Measurements from ENCODE around the gene ERC1.

ERC1 gene

DNA sequence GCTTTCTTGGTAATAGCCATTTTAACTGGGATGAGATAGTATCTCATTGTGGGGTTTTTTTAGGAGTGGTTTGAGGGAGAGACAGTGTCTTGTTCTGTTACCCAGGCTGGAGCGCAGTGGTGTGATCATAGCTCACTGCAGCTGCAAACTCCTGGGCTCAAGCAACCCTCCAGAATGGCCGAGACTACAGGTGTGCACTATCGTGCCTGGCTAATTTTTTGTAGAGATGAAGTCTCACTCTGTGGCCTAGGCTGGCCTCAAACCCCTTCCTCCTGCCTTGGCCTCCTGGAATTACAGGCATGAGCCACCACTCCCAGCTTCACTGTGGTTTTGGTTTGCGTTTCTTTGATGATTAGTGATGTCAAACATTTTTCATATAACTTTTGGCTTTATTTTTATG lies 293.6 kb downstream of the ERC1 start:
- Histone ChIP-seq H3K36me3 (ENCODE audit: control insufficient read depth, insufficient read depth, low read length) (no peaks in the 10 kb centered on the region), H3K27ac (ENCODE audit: low read depth, low read length) (no peak overlapping the region), H3K27me3 (ENCODE audit: control insufficient read depth, insufficient read depth, low read length) (no peaks in the 10 kb centered on the region), H3K4me1 (ENCODE audit: control insufficient read depth, insufficient read depth, low read length) (peaks cover 22% of the 10 kb centered on the region), H3K4me3 (ENCODE audit: low read length) (no peak overlapping the region), H3K9ac (ENCODE audit: low read length) (no peak overlapping the region)

DNA sequence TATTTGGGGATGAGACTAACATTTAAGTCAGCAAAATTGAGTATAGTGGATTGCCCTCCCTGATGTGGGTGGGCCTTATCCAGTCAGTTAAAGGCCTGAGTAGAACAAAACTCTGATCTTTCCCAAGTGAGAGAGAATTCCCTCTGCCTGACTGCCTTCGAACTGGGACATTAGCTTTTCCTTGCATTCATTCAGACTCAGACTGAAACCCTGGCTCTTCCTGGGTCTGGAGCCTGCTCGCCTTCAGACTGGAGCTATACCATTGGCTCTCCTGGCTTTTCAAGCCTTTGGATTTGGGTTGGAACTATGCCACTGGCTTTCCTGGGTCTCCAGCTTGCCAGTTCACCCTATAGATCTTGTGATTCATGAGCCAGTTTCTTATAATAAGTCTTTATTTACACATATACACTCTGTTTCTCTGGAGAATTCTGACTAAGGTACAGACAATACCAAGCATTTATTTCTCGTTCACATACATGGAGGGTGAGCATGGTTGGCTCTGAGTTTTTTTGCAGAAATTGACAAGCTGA lies 296.5 kb downstream of the ERC1 start:
- no peak overlapping the region for H3K4me3 ChIP-seq (ENCODE audit: low read length)

DNA sequence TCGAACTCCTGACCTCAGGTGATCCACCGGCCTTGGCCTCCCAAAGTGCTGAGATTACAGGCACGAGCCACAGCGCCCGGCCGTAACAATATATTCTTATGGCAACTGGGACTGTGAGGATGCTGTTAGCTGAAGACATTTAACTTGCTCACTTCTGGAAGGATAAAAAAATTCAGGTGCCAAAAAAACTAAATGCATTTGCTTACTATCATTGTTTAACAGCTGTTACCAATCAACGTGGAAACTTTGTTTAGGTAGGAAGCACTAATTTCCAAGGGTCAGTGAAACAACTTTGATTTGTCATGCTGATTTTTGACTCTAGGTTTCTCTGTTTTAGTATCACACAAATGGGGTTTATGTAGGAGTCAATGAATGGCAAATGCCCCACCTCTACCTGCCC lies 297.3 kb downstream of the ERC1 start:
- no peak overlapping the region for H3K9ac ChIP-seq (ENCODE audit: low read length)
- no peaks in the 10 kb centered on the region for H3K27me3 ChIP-seq (ENCODE audit: control insufficient read depth, insufficient read depth, low read length)
- H3K4me1 ChIP-seq (ENCODE audit: control insufficient read depth, insufficient read depth, low read length): peaks cover 5% of the 10 kb centered on the region
- no peaks in the 10 kb centered on the region for H3K36me3 ChIP-seq (ENCODE audit: control insufficient read depth, insufficient read depth, low read length)
- H3K4me3 ChIP-seq (ENCODE audit: low read length): no peak overlapping the region
- no peak overlapping the region for H3K27ac ChIP-seq (ENCODE audit: low read depth, low read length)

More for the DNA sequence above, 296.5 kb downstream of the ERC1 start:
- H3K36me3 ChIP-seq (ENCODE audit: control insufficient read depth, insufficient read depth, low read length): no peaks in the 10 kb centered on the region
- H3K27me3 ChIP-seq (ENCODE audit: control insufficient read depth, insufficient read depth, low read length): no peaks in the 10 kb centered on the region
- H3K27ac ChIP-seq (ENCODE audit: low read depth, low read length): no peak overlapping the region
- H3K4me1 ChIP-seq (ENCODE audit: control insufficient read depth, insufficient read depth, low read length): peaks cover 11% of the 10 kb centered on the region
- no peak overlapping the region for H3K9ac ChIP-seq (ENCODE audit: low read length)

DNA sequence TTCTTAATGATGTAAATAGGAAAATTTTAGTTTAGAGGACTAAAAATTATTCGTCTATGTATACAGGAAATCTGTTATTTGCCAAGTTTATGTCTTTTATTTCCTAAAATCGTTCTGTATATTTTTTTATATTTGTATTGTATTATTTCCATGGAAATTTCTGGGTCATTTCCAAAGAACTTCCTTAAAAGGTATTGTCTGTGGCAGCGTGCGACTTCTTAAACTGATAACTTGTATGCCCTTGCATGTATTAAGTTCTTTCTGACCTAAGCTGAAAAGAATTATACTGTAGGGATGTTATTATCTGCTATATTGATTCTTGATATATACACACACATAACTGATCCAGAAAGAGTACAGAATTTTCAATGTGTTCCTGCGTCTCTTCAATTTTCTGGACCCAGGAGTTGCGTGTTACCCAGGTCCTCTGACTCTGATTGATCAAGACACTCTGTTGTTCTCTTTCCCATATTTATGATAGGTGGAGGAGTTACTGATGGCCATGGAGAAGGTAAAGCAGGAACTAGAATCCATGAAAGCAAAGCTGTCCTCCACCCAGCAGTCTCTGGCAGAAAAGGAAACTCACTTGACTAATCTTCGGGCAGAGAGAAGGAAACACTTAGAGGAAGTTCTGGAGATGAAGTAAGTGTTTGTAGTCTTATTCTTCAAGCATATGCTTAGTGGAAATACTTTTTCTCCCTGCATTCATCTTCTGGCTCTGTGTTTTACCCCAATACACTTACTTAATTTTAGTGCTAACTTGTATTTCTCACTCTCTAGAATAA lies 298.5 kb downstream of the ERC1 start:
- no peaks in the 10 kb centered on the region for H3K27me3 ChIP-seq (ENCODE audit: control insufficient read depth, insufficient read depth, low read length)
- H3K27ac ChIP-seq (ENCODE audit: low read depth, low read length): no peak overlapping the region
- H3K36me3 ChIP-seq (ENCODE audit: control insufficient read depth, insufficient read depth, low read length): no peaks in the 10 kb centered on the region
- no peak overlapping the region for H3K9ac ChIP-seq (ENCODE audit: low read length)
- H3K4me1 ChIP-seq (ENCODE audit: control insufficient read depth, insufficient read depth, low read length): no peaks in the 10 kb centered on the region
- H3K4me3 ChIP-seq (ENCODE audit: low read length): no peak overlapping the region

DNA sequence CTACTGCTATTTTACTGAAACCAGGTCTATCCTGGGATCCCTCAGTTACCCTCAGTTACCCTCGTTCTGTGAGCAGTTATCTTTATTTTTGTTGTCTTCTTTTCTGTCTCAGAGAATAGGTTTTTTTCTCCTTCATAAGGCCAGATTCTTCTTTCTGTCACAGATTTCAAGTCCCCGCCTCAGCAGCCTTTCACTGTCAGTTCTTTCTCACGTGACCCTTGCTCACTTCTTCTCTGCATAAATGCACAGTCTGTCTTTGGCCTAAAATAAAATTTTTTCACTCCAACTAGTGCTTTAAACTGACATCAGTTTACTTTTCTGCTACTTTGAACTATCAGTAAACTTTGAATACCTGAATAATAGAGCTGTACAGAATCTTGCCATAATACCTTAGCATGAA lies 299.7 kb downstream of the ERC1 start:
- Histone ChIP-seq H3K27ac (ENCODE audit: low read depth, low read length) (no peak overlapping the region), H3K4me1 (ENCODE audit: control insufficient read depth, insufficient read depth, low read length) (no peaks in the 10 kb centered on the region), H3K9ac (ENCODE audit: low read length) (no peak overlapping the region), H3K36me3 (ENCODE audit: control insufficient read depth, insufficient read depth, low read length) (no peaks in the 10 kb centered on the region), H3K27me3 (ENCODE audit: control insufficient read depth, insufficient read depth, low read length) (no peaks in the 10 kb centered on the region), H3K4me3 (ENCODE audit: low read length) (no peak overlapping the region)

DNA sequence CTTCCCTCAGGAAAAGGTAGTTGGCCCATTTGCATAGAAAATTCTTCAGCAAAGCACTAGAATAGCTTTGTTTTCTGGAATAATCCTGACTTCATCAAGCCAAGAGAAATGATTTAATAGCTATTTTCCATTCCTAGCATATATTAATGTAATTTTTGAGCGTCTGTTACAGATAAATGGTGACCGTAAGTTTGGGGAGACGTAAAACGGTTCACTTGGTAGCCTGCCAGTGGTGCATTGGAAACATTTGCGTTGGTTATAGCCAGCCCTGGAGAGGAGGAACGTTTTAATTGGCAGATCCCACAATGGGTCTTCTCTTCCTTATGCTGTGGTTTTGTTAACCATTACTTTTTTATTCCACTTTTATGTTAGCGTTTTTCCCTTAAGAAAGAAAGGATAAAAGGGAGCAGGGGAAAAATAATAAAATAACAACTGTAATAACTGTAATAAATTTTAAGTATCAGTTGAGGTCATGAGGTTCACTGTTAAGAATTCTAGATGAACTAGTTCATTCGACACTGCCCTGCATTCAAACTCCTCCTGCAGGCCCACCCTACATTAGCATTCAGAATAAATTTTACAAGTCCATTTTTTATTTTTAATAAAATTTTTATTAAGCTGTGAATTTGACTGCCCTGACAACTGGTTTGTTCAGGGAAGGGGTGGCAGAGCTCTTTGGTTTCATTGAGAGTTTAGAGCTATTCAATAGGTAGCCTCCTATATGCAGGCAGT lies 300.7 kb downstream of the ERC1 start:
- H3K4me3 ChIP-seq (ENCODE audit: low read length): no peak overlapping the region
- no peak overlapping the region for H3K27ac ChIP-seq (ENCODE audit: low read depth, low read length)
- no peak overlapping the region for H3K9ac ChIP-seq (ENCODE audit: low read length)
- H3K36me3 ChIP-seq (ENCODE audit: control insufficient read depth, insufficient read depth, low read length): no peaks in the 10 kb centered on the region
- H3K4me1 ChIP-seq (ENCODE audit: control insufficient read depth, insufficient read depth, low read length): no peaks in the 10 kb centered on the region
- no peaks in the 10 kb centered on the region for H3K27me3 ChIP-seq (ENCODE audit: control insufficient read depth, insufficient read depth, low read length)

DNA sequence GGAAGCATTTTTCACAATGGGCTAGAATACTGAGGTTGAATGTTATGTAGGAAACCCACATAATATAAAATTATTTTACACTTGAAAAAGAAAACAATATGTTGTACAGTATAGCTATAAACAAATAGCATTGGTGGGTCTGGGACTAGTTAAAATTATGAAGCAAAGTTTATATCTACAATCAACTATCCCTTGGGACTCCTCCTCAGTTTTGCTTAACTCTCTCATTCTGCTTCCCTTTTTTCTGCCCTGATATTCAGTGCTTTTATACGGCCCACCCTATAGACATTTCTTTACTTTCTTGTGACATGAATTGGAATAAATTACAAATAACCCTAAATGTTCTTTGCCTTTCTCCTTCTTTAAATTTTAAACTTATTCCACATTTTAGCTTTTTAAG lies 302.9 kb downstream of the ERC1 start:
- Histone ChIP-seq H3K4me1 (ENCODE audit: control insufficient read depth, insufficient read depth, low read length) (no peaks in the 10 kb centered on the region), H3K27me3 (ENCODE audit: control insufficient read depth, insufficient read depth, low read length) (no peaks in the 10 kb centered on the region), H3K36me3 (ENCODE audit: control insufficient read depth, insufficient read depth, low read length) (no peaks in the 10 kb centered on the region)

DNA sequence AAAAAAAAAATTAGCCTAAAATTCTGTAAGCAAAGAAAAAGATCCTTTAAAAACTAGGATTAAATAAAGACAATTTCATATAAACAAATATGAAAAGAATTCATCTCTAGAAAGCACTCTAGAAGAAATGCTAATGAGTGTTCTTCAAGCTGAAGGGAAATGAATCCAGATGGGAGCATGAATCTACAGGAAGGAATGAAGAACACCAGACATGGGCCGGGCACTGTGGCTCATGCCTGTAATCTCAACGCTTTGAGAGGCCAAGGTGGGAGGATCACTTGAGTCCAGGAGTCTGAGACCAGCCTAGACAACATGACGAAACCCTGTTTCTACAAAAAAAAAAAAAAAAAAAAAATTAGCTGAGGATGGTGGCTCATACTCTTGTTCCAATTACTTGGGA lies 306.2 kb downstream of the ERC1 start:
- no peaks in the 10 kb centered on the region for H3K36me3 ChIP-seq (ENCODE audit: control insufficient read depth, insufficient read depth, low read length)
- no peak overlapping the region for H3K4me3 ChIP-seq (ENCODE audit: low read length)
- no peaks in the 10 kb centered on the region for H3K4me1 ChIP-seq (ENCODE audit: control insufficient read depth, insufficient read depth, low read length)
- H3K27me3 ChIP-seq (ENCODE audit: control insufficient read depth, insufficient read depth, low read length): no peaks in the 10 kb centered on the region
- H3K27ac ChIP-seq (ENCODE audit: low read depth, low read length): no peak overlapping the region
- H3K9ac ChIP-seq (ENCODE audit: low read length): no peak overlapping the region

More for the DNA sequence above, 302.9 kb downstream of the ERC1 start:
- Histone ChIP-seq H3K27ac (ENCODE audit: low read depth, low read length) (no peak overlapping the region), H3K4me3 (ENCODE audit: low read length) (no peak overlapping the region), H3K9ac (ENCODE audit: low read length) (no peak overlapping the region)

DNA sequence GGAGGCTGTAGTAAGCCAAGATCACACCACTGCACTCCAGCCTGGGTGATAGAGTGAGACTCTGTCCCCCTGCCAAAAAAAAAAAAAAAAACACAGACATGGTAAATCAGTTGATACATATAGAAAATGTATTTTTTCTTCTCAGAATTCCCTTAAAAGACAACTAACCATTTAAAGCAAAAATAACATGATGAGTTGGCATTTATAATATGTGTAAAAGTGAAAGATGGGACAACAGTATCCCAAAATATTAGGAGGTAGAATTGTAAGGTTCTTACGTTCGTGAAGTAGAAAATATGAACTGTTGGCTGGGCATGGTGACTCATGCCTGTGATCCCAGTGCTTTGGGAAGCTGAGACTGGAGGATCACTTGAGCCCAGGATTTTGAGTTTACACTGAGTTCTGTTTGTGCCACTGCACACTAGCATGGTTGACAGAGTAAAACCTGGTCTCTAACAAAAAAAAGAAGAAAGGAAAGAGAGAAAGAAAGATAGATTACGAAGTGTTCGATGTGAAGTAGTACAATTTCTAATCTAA lies 306.7 kb downstream of the ERC1 start:
- Histone ChIP-seq H3K9ac (ENCODE audit: low read length) (no peak overlapping the region), H3K27ac (ENCODE audit: low read depth, low read length) (no peak overlapping the region), H3K4me1 (ENCODE audit: control insufficient read depth, insufficient read depth, low read length) (no peaks in the 10 kb centered on the region), H3K36me3 (ENCODE audit: control insufficient read depth, insufficient read depth, low read length) (no peaks in the 10 kb centered on the region), H3K27me3 (ENCODE audit: control insufficient read depth, insufficient read depth, low read length) (no peaks in the 10 kb centered on the region), H3K4me3 (ENCODE audit: low read length) (no peak overlapping the region)

DNA sequence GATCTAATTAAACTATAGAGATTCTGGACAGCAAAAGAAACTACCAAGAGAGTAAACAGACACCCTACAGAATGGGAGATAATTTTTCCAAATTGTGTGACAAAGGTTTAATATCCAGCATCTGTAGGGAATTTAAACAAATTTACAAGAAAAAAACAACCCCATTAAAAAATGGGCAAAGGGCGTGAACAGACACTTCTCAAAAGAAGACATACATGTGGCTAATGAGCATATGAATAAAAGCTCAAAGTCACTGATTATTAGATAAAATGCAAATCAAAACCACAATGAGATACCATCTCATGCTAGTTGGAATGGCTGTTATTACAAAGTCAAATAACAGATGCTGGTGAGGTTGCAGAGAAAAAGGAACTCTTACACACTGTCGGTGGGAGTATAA lies 309.4 kb downstream of the ERC1 start:
- H3K9ac ChIP-seq (ENCODE audit: low read length): no peak overlapping the region
- H3K4me1 ChIP-seq (ENCODE audit: control insufficient read depth, insufficient read depth, low read length): no peaks in the 10 kb centered on the region
- H3K4me3 ChIP-seq (ENCODE audit: low read length): no peak overlapping the region
- H3K27me3 ChIP-seq (ENCODE audit: control insufficient read depth, insufficient read depth, low read length): no peaks in the 10 kb centered on the region
- H3K27ac ChIP-seq (ENCODE audit: low read depth, low read length): no peak overlapping the region
- H3K36me3 ChIP-seq (ENCODE audit: control insufficient read depth, insufficient read depth, low read length): no peaks in the 10 kb centered on the region

DNA sequence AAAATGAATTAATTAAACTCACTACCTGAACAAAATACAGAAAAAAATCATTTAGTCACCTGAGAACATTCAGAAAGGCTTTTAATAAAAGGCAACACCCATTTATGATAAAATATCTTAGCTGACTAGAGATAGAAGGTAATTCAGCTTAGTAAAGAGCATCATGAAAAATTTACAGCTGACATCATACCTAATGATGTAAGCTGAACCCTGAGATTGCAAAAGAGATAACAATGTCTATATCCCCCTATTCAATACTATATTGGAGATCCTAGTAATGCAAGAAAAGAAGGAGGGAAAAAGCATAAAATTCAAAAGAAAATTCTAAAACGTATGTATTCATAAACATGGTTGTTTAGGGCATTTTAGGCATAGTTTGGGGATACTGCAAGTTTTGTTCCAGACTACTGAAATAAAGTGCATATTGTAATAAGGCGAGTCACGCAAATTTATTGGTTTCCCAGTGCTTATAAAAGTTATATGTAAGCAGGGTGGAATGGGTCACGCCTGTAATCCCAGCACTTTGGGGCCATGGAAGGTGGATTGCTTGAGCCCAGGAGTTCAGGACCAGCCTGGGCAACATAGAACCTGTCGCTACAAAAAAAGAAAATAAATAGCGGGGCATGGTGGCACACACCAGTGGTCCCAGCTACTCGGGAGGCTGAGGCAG lies 311.3 kb downstream of the ERC1 start:
- H3K27me3 ChIP-seq (ENCODE audit: control insufficient read depth, insufficient read depth, low read length): no peaks in the 10 kb centered on the region
- no peak overlapping the region for H3K4me3 ChIP-seq (ENCODE audit: low read length)
- H3K4me1 ChIP-seq (ENCODE audit: control insufficient read depth, insufficient read depth, low read length): no peaks in the 10 kb centered on the region
- H3K9ac ChIP-seq (ENCODE audit: low read length): no peak overlapping the region
- H3K36me3 ChIP-seq (ENCODE audit: control insufficient read depth, insufficient read depth, low read length): no peaks in the 10 kb centered on the region
- H3K27ac ChIP-seq (ENCODE audit: low read depth, low read length): no peak overlapping the region

DNA sequence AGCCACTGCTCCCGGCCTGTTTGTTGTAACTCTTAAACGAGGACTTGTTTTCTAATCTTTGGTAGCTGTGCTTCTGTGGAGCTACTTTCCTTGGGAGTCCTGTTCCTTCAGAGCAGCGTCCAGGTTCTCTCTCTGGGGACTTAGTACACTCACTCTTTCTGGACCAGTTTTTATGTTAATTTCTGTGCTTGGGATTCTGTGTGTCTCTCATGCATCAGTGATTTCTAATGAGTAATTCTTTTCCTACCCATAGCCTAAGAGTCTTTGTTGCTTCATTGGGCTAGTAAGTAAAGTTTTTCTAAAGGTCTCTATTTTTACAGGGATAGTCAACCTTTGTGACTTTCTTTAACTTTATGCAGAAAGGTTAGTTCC lies 314.0 kb downstream of the ERC1 start:
- H3K4me1 ChIP-seq (ENCODE audit: control insufficient read depth, insufficient read depth, low read length): no peaks in the 10 kb centered on the region
- no peaks in the 10 kb centered on the region for H3K27me3 ChIP-seq (ENCODE audit: control insufficient read depth, insufficient read depth, low read length)
- H3K27ac ChIP-seq (ENCODE audit: low read depth, low read length): no peak overlapping the region
- H3K36me3 ChIP-seq (ENCODE audit: control insufficient read depth, insufficient read depth, low read length): no peaks in the 10 kb centered on the region
- H3K4me3 ChIP-seq (ENCODE audit: low read length): no peak overlapping the region
- H3K9ac ChIP-seq (ENCODE audit: low read length): no peak overlapping the region
